DMS79 (cell line): ENCODE data around the gene GPHB5.
A peak's percentile ranks its signal among the peaks of the same experiment; 100 is the strongest.
"Not testable (repeated sequence)": the region's sequence is repeated elsewhere in the genome, so short reads cannot be mapped to it uniquely, and the experiment has no call there.

Experiments used
- DNase-seq: peaks from one replicate; lab custom pipeline; 2025; lab: John Stamatoyannopoulos, UW

Gene GPHB5

DNA sequence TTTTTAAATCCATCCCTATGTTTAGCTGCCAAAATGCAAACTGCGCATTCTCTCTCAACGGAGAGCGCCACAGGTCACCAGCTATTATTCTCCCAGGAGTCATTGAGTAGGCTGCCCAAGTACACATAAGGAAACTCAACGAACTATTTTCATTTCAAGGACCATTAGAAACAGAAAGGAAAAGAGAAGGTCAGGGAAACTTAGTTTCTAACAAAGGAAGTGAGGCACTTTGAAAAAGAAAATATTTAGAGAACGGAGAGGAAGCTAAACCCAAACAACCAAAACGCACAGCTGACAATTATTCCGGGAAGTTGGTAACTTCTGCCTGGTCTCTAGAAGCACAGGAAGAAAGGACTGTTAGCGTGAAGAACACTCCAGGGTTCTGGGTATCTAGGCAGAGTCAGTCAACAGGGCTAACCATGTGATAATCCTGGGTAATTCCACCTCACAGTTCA lies 23.5 kb downstream of the GPHB5 start:
- no peak for DNase-seq

DNA sequence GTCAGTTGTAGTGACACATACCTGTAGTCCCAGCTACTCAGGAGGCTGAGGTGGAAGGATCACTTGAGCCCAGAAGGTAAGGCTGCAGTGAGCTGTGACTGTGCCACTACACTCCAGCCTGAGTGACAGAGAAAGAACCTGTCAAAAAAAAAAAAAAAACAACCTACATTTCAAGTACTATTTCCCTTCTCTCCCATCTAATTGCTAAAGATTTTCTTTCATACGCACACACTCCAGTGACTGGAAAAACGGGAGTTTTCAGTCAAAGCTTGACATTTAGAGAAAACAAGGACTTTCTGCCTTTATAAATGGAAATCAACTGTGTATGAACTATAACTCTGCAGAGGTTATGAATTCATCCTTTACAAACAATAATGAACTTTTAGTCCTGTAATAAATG lies 25.9 kb downstream of the GPHB5 start:
- no peak for DNase-seq

DNA sequence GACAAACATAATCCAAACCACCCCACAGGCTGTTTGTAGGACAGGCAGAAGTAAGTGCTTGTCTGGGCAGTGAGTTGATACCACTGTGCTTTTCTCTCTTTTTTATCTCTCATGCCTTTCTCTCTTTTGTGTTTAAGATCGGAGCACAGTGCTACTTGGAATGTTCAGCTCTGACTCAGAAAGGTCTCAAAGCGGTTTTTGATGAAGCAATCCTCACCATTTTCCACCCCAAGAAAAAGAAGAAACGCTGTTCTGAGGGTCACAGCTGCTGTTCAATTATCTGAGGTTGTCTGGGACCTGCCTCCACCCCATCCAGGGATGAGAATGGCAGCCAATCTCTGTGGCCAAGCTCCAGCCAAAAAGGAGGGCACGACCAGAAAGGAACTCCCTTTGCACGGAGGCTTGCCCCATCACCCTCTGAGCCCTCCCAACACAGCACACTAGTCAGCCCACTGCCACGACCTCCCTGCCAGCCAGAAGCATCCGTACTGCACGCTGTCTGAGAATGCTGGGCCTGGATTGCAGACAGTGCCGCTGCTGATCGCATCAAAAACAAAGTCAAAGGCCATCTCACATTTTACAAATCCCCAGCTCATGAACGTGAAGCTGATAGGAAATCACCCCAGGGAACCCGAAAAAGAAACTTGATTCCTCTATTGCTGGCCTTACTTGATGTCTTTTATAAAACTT lies 27.8 kb downstream of the GPHB5 start:
- DNase-seq: no peak

DNA sequence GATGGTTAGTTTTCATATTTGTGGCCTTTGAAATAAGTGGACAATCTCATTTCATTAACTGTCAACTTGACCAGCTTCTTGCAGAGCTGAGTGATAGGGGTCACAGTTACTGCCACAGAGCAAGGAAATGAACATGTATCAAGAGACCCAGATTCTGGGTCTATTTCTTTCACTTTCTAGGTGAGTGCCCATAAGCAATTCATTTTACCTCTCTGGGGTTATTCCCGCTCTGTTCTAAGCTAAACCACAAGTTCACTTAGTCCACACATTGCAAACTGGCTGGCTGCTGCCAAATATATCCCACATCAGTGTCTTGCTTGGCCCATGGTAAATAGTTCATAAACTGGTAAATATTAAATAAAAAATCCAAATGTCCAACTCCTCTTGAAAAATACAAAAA lies 29.9 kb downstream of the GPHB5 start:
- no peak for DNase-seq

DNA sequence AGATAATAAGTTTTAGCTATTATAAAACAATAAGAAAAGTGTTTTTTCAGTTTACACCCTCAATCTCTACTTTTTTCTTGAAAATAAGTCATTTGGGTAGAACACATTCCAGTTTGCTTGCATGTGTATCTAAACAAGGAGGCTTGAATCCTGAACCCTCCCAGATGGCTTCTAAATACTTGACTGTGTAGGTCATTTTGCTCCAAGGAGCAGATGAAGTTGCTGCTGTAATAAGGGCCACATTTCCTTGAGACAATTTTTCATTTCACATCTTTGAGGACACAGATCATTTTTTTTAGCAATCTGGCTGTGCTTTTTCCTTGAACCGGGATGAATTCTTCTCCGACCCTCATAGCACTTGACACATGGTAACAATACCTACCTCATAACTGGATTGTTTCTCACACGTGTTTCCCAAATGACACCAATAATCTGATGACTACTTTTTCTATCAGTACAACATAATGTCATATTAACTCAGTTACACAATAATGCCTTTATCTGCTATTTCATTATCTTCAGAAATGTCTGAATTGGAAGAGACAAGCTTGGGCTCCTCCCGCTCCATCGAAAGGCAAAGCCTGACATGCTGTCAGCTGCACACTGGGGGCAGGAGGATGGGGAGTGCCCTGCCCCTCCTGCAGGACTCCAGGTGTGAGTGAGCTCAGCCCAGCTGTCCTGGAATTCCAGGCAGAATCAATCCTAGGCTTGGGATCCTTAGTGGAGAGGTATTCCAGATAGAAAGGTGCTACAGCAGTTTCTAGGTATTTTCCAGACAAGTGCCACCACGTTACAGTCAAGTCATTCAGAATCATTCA lies 30.9 kb downstream of the GPHB5 start:
- DNase-seq: no peak

- DNase-seq: peak; percentile 24
Measured at GRCh38 chr14:63286071-63286470, 32.7 kb downstream of the GPHB5 start.

- DNase-seq: no peak
Measured at GRCh38 chr14:63283884-63284248, 34.9 kb downstream of the GPHB5 start.

GRCh38 chr14:63282997-63283883 lies 35.5 kb downstream of the GPHB5 start:
- no peak for DNase-seq

DNA sequence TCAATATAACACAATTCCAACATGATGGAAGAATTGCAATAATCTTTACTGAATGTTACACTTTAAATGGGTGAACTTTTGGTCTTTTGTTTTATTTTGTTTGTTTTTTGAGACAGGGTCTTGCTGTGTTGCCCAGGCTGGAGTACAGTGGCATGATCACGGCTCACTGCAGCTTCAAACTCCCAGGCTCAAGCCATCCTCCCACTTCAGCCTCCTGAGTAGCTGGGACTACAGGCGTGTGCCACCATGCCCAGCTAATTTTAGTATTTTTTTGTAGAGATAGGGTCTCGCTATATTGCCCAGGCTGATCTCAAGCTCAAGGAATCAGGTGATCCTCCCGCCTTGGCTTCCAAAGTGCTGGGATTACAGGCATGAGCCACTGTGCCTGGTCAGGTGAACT lies 38.8 kb downstream of the GPHB5 start:
- not testable (repeated sequence) for DNase-seq

DNA sequence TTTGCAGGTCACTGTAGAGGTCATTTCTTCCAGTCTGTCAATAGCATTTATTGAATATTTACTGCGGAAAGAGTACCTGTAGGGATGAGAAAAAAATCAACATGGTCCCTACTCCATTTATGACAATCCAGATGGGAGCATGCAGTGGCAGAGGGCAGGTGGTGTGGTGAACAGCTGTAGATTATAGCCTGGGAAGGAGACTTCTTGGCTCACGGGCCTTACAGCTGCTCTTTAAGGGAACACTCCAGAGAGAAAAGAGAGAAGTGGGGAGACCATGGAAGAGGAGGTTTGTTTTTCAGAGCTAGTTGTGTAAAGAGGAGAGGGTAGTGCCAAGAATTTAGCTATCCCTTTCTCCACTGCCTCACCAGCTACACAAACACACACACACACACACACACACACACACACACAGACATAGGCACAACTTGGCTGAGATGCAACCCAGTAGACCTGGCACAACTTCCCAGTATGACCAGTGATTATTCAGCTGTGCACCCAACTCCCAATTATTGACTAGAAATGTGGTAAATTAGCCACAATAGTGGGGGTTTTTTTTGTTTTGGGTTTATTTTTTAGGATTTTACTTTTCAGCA lies 41.0 kb downstream of the GPHB5 start:
- DNase-seq: peak; percentile 19

DNA sequence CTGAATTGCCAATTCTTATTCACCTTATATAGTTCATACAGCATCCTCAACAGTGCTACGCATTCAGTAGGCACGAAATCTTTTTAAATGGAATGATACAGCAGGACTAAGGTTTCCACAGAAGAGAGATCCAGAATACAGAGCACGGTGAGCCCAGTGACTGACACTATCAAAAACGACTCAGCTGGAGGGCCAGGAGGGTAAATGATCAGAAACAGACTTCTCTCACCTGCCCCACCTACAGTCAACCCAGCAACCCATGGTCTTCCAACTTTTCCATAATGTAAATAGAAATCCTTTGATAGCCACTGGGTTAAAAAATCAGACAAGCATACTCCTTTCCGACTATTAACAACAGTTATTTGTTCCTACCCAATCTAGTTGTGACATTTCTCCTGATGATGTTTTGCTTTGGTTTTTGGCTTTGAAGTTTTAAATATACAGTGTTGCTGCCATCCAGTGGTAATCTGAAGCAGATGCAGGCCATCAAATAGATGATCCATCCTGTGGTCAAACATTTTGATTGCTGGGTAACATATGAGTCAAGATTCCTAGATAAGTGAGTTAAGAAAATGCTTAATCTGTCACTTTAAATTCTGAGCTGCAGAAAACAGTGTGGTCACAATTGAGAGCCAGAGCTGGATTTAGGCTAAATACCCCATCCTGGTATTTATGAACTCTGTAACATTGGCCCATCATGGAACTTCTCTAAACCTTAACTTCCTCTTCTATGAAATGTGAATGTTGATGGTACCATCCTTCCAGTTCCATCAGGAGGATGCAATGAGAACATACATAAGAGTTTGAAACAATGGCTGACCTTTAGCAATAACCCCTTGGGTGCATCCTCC lies 42.0 kb downstream of the GPHB5 start:
- DNase-seq: peak; percentile 74

- peak; percentile 99 for DNase-seq
Measured at GRCh38 chr14:63276016-63276415, 42.7 kb downstream of the GPHB5 start.

DNA sequence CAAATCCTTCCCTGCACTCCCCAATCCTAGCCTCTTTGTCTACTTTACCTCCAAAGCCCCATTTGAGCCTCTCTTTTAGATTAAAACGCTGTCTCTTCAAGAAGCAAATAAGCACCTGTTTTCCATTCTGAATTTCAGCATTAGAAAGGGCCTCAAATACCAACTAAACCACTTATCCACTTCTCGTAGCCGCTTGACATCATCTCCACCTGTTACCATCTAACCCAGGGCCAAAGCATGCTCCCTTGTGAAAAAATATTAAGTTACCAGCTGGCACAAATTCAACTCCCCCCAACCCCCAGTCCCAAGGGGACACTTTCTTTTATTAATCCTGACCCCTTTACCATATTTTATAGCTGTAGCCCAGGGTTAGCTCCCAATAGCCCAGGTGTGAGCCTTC lies 43.1 kb downstream of the GPHB5 start:
- peak; percentile 99 for DNase-seq

GRCh38 chr14:63273717-63274655 lies 44.7 kb downstream of the GPHB5 start:
- DNase-seq: no peak

GRCh38 chr14:63273129-63273528 lies 45.6 kb downstream of the GPHB5 start:
- no peak for DNase-seq

DNA sequence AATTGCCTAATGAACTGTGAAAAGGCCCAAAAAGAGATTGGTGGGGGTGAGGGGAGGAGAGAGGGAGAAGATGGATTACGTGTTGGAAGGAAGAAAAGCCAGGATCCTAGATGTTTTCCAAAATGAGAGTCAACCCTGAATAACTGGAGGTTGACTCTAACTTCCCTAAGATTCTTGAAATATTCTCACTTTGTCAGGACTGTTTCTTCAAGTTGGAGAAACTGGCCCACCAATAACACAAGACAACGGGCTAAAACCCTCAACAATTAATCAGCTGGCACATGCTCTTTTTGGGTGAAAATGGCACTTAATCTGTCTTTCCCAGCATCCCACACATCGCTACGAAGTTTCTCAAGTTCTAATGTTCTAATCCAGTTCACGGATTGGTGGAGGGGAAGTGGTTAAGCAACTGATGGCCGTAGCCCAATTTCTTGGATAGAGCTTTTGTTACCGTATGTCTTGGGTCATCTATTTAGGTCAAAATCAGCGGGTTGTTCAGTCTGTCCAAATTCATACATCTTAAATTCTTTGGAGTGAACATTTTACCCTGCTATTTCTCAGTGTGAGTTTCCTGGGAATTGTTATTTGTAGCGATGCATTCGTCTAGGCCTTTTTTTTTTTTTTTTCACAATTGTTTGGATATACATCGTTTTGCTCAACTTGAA lies 49.0 kb downstream of the GPHB5 start:
- no peak for DNase-seq

- DNase-seq: no peak
Measured at GRCh38 chr14:63268771-63269170, 50.0 kb downstream of the GPHB5 start.

GRCh38 chr14:63267171-63267570 lies 51.6 kb downstream of the GPHB5 start:
- no peak for DNase-seq

GRCh38 chr14:63266106-63266505 lies 52.6 kb downstream of the GPHB5 start:
- no peak for DNase-seq
